HepG2 (cell line): ENCODE results near the gene ALDH3B2. TPM values are rescaled to one million over a fixed set of nuclear protein-coding genes. Genes with fewer than 3 reads are reported as not detected.

Experiments used
- ATAC-seq: fragments of 200-7000 bp; cut with Tn5 transposase; 3 replicates; pipeline ENCODE4 v1.9.1; 2020; ENCODE audit warnings: mild to moderate bottlenecking, moderate library complexity
- BruUV-seq: library from RNA; stranded (reverse); fragments of 400-500 nt; replicated peaks from 2 replicates; lab custom pipeline; 2021; lab: Mats Ljungman, UMichigan
- CTCF ChIA-PET: fragments of 300-600 bp; formaldehyde crosslinking; extraction: SDS; loops from one replicate; lab custom pipeline; 2021; ENCODE audit warnings: low total read pairs, inconsistent platforms, low intra/inter-chr PET ratio; lab: Yijun Ruan, JAX
- POLR2A ChIA-PET: fragments of 350-600 bp; sonication (Branson Sonifier 250); formaldehyde crosslinking; loops from one replicate; lab custom pipeline; 2020; ENCODE audit warnings: antibody characterized with exemption, inconsistent platforms; lab: Yijun Ruan, JAX
- DNase-seq: peaks from one replicate; pipeline ENCODE4 v3.0.0-alpha.2; 2015; ENCODE audit warnings: low spot score
- FAIRE-seq: peaks from 3 replicates; lab custom pipeline; 2011; peaks lifted over from hg19 to GRCh38; lab: Jason Lieb, UNC
- H2AFZ ChIP-seq: one replicate; pipeline ENCODE4 v1.6.1; 2011; ENCODE audit warnings: low read length, inconsistent platforms
- H3K27ac ChIP-seq: fragments of 300-600 bp; 3 replicates; pipeline ENCODE4 v1.8.0; 2011; ENCODE audit warnings: mixed run types, mild to moderate bottlenecking, mixed read lengths, low read length, inconsistent platforms; ENCODE audit not compliant: insufficient read depth; ENCODE audit errors: extremely low read length
- H3K27me3 ChIP-seq, 2 experiments: fragments of 200-600 bp in 1 of 2; 2 replicates in 1 of 2; 3 replicates in 1 of 2; pipeline versions ENCODE4 v1.6.0 to v1.8.0; 2011; ENCODE audit warnings: low read length in 2 of 2, mild to moderate bottlenecking in 2 of 2, moderate library complexity in 2 of 2, inconsistent platforms in 1 of 2; ENCODE audit not compliant: insufficient read depth in 2 of 2, control insufficient read depth in 1 of 2
- H3K36me3 ChIP-seq, 2 experiments: fragments of 200-600 bp in 1 of 2; replicated peaks in 1 of 2; 2 replicates in 1 of 2; 3 replicates in 1 of 2; pipeline versions ENCODE4 v1.5.1 to v1.8.0; 2011; ENCODE audit warnings: low read length in 2 of 2, inconsistent platforms in 1 of 2; ENCODE audit not compliant: insufficient read depth in 2 of 2, control insufficient read depth in 1 of 2
- H3K4me1 ChIP-seq: 2 replicates; pipeline ENCODE4 v1.5.1; 2012; ENCODE audit warnings: low read length, inconsistent platforms; ENCODE audit not compliant: insufficient read depth
- H3K4me2 ChIP-seq: 2 replicates; pipeline ENCODE4 v1.6.0; 2011; ENCODE audit warnings: low read depth, low read length, inconsistent platforms
- H3K4me3 ChIP-seq, 3 experiments: fragments of 200-600 bp in 1 of 3; sonication (generic), shearing (Covaris generic) in 1 of 3; replicated peaks in 1 of 3; 2 replicates each; pipeline ENCODE4 v1.5.1; 2011 to 2016; ENCODE audit warnings: low read length in 3 of 3, inconsistent platforms in 2 of 3, low read depth in 2 of 3, mild to moderate bottlenecking in 2 of 3, control low read depth in 1 of 3, mixed read lengths in 1 of 3; ENCODE audit not compliant: insufficient read depth in 1 of 3
- H3K79me2 ChIP-seq: one replicate; pipeline ENCODE4 v1.6.1; 2011; ENCODE audit warnings: low read length, inconsistent platforms; ENCODE audit not compliant: insufficient read depth
- H3K9ac ChIP-seq: 2 replicates; pipeline ENCODE4 v1.6.0; 2011; ENCODE audit warnings: mild to moderate bottlenecking, low read depth, low read length, inconsistent platforms; ENCODE audit not compliant: insufficient read depth
- H3K9me3 ChIP-seq: 2 replicates; pipeline ENCODE4 v1.5.1; 2012; ENCODE audit warnings: mild to moderate bottlenecking, low read length
- H4K20me1 ChIP-seq: 2 replicates; pipeline ENCODE4 v1.6.0; 2011; ENCODE audit warnings: inconsistent platforms, mild to moderate bottlenecking, low read length, moderate library complexity; ENCODE audit not compliant: insufficient read depth
- AGO2 ChIP-seq: fragments of 200-400 bp; formaldehyde crosslinking; optimal IDR thresholded peaks from 2 replicates; pipeline ENCODE3; 2017; ENCODE audit warnings: mild to moderate bottlenecking, low read depth, low read length, moderate library complexity
- ARID4A ChIP-seq: sonication (generic); formaldehyde crosslinking; IDR thresholded peaks from 2 replicates; pipeline ENCODE4 v1.5.0; 2020; ENCODE audit warnings: mild to moderate bottlenecking, missing genetic modification reagents, borderline replicate concordance
- KAT2B ChIP-seq: fragments of 150-350 bp; IDR thresholded peaks from 2 replicates; pipeline ENCODE4 v1.6.1; 2014; ENCODE audit warnings: low read depth, low read length, borderline replicate concordance
- RFXANK ChIP-seq: IDR thresholded peaks from 2 replicates; pipeline ENCODE4 v1.6.1; 2016
- SOX5 ChIP-seq: IDR thresholded peaks from 2 replicates; pipeline ENCODE4 v1.6.1; 2016; ENCODE audit warnings: borderline replicate concordance
- SP2 ChIP-seq: sonication (generic); formaldehyde crosslinking; IDR thresholded peaks from 2 replicates; pipeline ENCODE4 v1.5.1; 2020; ENCODE audit warnings: mild to moderate bottlenecking, missing genetic modification reagents
- STAT6 ChIP-seq: sonication (generic); formaldehyde crosslinking; IDR thresholded peaks from 2 replicates; pipeline ENCODE4 v1.4.0; 2020; ENCODE audit warnings: missing genetic modification reagents, mild to moderate bottlenecking, borderline replicate concordance
- ZBTB20 ChIP-seq: sonication (generic); formaldehyde crosslinking; IDR thresholded peaks from 2 replicates; pipeline ENCODE4 v1.8.1; 2023; ENCODE audit warnings: missing genetic modification reagents, low read depth, mild to moderate bottlenecking, borderline replicate concordance
- ZFP91 ChIP-seq: sonication (generic); formaldehyde crosslinking; IDR thresholded peaks from 2 replicates; pipeline ENCODE4 v1.9.0; 2022; ENCODE audit warnings: missing genetic modification reagents, mild to moderate bottlenecking, borderline replicate concordance
- ZNF138 ChIP-seq: sonication (generic); formaldehyde crosslinking; IDR thresholded peaks from 2 replicates; pipeline ENCODE4 v1.5.0; 2020; ENCODE audit warnings: mild to moderate bottlenecking, low read depth, missing genetic modification reagents
- ZNF234 ChIP-seq: sonication (generic); formaldehyde crosslinking; conservative IDR thresholded peaks from 2 replicates; pipeline ENCODE4 v1.5.1; 2020; ENCODE audit warnings: mild to moderate bottlenecking, missing genetic modification reagents
- ZNF484 ChIP-seq: sonication (generic); formaldehyde crosslinking; IDR thresholded peaks from 2 replicates; pipeline ENCODE4 v1.5.1; 2020; ENCODE audit warnings: mild to moderate bottlenecking, low read depth, missing genetic modification reagents, borderline replicate concordance
- WGBS: methylation state at CpG from one replicate; pipeline ENCODE4 v1.1.6; 2017; ENCODE audit warnings: low lambda C conversion rate; 5-methylcytosine and 5-hydroxymethylcytosine counted together
- in situ Hi-C: cut with HindIII; loops from 2 replicates; pipeline ENCODE4 v1.10.0; 2017; ENCODE audit warnings: low pct_unique_long_range_greater_than_20kb; ENCODE audit not compliant: extremely low pct_ligation_motif_present
- intact Hi-C: fragments of 100-400 bp; cut with micrococcal nuclease; formaldehyde crosslinking; loops from one replicate; pipeline ENCODE4 v1.10.0; 2022; ENCODE audit not compliant: unreplicated experiment
- polyA plus RNA-seq, 8 experiments: library from polyadenylated mRNA; depleted of rRNA in 3 of 8; stranded (reverse) in 7 of 8; unstranded in 1 of 8; fragments of >200 nt; fragmentation: Illumina TruSeq in 4 of 8; extraction: Trizol in 4 of 8; gene quantifications; 2 replicates each; pipeline versions ENCODE4 v1.2.1 to v1.2.3, GENCODE V29; 2011 to 2016; ENCODE audit warnings: low read depth in 4 of 8, missing spikeins in 1 of 8, mixed read lengths in 1 of 8; ENCODE audit not compliant: insufficient read depth in 1 of 8
- total RNA-seq, 5 experiments: library from RNA; depleted of rRNA; stranded (reverse); fragments of >200 nt; fragmentation: Illumina TruSeq; extraction: Trizol; gene quantifications; 2 replicates each; pipeline ENCODE4 v1.2.3, GENCODE V29; 2016; ENCODE audit warnings: low read depth in 1 of 5

Gene ALDH3B2
- total and polyA plus RNA-seq, 2 of the 13 experiments (the other 11 are each of a cell fraction or from before 2014, with no cell fraction given) = not detected

GRCh38 chr11:67628710-67629385 is 45.6 kb downstream of the ALDH3B2 start:
- Histone ChIP-seq H3K27me3 (no peaks in the 10 kb centered on the region), H3K9ac (peak overlapping the region; percentile 78), H4K20me1 (no peaks in the 10 kb centered on the region), H3K9me3 (no peaks in the 10 kb centered on the region), H3K4me3 (peak overlapping the region; percentile 5 to 77 (median 30); a peak in 5 of 6 replicates), H3K79me2 (no peaks in the 10 kb centered on the region), H3K36me3 (no peaks in the 10 kb centered on the region), H2AFZ (no peak overlapping the region), H3K4me1 (peaks cover 53% of the 10 kb centered on the region), H3K4me2 (peak overlapping the region; percentile 91), H3K27ac (peak overlapping the region; percentile 83)
- in situ Hi-C loops = no loop called here
- DNase-seq (no peak), ATAC-seq (no peak), FAIRE-seq (no peak)
- intact Hi-C loops = no loop called here
- ChIA-PET POLR2A (interaction anchor here (1.2 to 4.8 kb wide), 10 partner anchors 11 to 275 kb away, joined by 3 to 52 read pairs (median 7); partner anchors contain the start of genes ACY3, AIP, POLD4 and TBX10), CTCF (interaction anchor here (2.0 to 2.1 kb wide), 2 partner anchors 14 to 31 kb away, joined by 13 to 16 read pairs; no protein-coding TSS in a partner anchor)
- WGBS = 42% methylated on average over 19 of the region's 25 CpGs
- BruUV-seq = TSS peak; percentile 41
- 0 out of 2 replicates have a peak, but pooled peaks have one; percentile 18 for TF ChIP-seq ZNF138 (CRISPR knock-in tag)
- TF ChIP-seq SP2 (CRISPR knock-in tag) = peak; percentile 25; the same call in 1 of the 2 replicates
- no peak for TF ChIP-seq RFXANK
- no peak for TF ChIP-seq SOX5 (CRISPR knock-in tag)
- TF ChIP-seq AGO2 = peak; percentile 39
- 0 out of 2 replicates have a peak, but pooled peaks have one; percentile 39 for TF ChIP-seq ZNF234
- peak; percentile 10; the same call in 1 of the 2 replicates for TF ChIP-seq ZFP91
- 0 out of 2 replicates have a peak, but pooled peaks have one; percentile 3 for TF ChIP-seq ARID4A (CRISPR knock-in tag)
- no peak for TF ChIP-seq ZNF484 (CRISPR knock-in tag)
- no peak for TF ChIP-seq STAT6 (CRISPR knock-in tag)
- TF ChIP-seq ZBTB20 (CRISPR knock-in tag) = 0 out of 2 replicates have a peak, but pooled peaks have one; percentile 17
- TF ChIP-seq KAT2B = no peak
